Measurements from ENCODE around the gene SLC1A2. TPM values are rescaled to one million over a fixed set of nuclear protein-coding genes. Genes with fewer than 3 reads are reported as not detected.

SLC1A2 gene
- total RNA-seq, 2 experiments from 2014 or later = not detected

DNA sequence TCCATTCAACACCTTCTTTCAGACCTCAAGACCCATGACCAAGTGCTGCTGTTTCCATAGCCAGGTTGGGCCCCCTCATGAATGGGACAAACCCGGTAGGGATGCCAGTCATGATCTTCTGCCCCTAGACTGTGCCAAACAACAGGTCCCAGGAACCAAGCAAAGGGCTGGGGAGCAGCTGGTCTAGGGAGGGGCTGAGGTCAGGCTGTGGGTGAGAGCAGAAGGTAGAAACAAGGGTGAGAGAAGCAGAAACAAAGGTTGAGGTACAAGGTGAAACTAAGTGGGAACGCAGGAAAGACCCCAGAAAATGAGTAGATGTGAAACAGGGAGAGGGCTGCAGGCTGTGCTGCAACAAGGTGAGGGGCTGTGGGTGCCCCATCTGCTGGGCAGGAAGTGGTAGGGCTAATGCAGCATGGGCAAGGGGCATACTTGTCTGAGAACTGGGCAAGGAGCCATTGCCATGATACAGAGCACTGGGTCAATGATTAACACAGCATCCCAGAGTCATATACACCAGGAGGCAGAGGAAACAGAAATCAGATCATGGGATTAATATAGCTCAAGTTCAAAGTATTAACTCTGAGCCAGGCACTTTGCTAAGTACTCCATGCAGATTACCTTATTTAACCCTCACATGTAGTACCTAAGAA is 45.9 kb downstream of the SLC1A2 start:
- Mint-ChIP-seq H3K4me1 (ENCODE audit: low read depth) (peaks cover 8% of the 10 kb centered on the region), H3K27ac (no peak overlapping the region), H3K9me3 (no peaks in the 10 kb centered on the region), H3K27me3 (no peaks in the 10 kb centered on the region), H3K36me3 (ENCODE audit: low read depth) (no peaks in the 10 kb centered on the region), H3K4me3 (no peak overlapping the region)
- intact Hi-C loops (cut with micrococcal nuclease) = no loop called here
- ATAC-seq (peak; percentile 39), DNase-seq (no peak)
- ChIA-PET CTCF (interaction anchor here (1.2 to 1.4 kb wide), 2 partner anchors 19 to 20 kb away, joined by 4 to 5 read pairs; no protein-coding TSS in a partner anchor), POLR2A (no interaction called here)
- TF ChIP-seq, protein P1, sequence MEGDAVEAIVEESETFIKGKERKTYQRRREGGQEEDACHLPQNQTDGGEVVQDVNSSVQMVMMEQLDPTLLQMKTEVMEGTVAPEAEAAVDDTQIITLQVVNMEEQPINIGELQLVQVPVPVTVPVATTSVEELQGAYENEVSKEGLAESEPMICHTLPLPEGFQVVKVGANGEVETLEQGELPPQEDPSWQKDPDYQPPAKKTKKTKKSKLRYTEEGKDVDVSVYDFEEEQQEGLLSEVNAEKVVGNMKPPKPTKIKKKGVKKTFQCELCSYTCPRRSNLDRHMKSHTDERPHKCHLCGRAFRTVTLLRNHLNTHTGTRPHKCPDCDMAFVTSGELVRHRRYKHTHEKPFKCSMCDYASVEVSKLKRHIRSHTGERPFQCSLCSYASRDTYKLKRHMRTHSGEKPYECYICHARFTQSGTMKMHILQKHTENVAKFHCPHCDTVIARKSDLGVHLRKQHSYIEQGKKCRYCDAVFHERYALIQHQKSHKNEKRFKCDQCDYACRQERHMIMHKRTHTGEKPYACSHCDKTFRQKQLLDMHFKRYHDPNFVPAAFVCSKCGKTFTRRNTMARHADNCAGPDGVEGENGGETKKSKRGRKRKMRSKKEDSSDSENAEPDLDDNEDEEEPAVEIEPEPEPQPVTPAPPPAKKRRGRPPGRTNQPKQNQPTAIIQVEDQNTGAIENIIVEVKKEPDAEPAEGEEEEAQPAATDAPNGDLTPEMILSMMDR (IDR thresholded peaks at IDR 0.05) = no peak

DNA sequence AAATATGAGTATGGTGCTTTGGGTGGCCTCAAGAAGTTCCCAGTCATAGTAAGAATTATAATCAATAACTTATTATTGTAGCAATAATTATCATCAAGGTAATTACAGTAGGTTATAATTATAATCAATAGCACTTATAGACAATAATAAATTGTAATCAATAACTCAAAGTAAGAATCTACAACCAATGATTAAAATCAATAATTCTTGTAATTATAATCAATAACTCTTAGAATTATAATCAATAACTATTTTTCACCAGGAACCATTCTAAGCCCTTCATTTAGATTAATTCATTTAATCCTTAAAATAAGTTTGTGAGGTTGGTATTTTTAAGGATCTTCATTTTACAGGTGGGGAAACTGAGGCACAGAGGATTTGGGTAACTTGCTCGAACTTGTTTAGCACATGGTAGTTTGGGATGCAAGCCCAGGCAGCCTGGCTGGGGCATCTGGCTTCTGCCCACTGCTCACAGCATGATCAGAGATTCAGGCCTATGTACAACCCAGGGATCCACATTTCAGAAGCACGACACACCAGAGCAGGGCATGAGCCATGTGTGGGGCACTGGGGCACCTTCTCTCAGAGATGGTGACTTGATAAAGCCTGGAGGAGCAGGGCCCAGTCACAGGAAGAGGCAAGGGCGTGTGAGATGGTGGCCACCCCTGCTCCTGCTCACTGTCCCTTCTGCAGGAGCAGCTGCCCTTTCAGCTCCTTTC is 46.6 kb downstream of the SLC1A2 start:
- DNase-seq = no peak
- ATAC-seq = no peak
- no peaks in the 10 kb centered on the region for H3K27me3 Mint-ChIP-seq
- H3K9me3 Mint-ChIP-seq = no peaks in the 10 kb centered on the region
- H3K4me3 Mint-ChIP-seq = no peak overlapping the region
- POLR2A ChIA-PET = no interaction called here
- H3K4me1 Mint-ChIP-seq (ENCODE audit: low read depth) = peaks cover 8% of the 10 kb centered on the region
- H3K27ac Mint-ChIP-seq = no peak overlapping the region
- CTCF ChIA-PET = interaction anchor here (1.4 kb wide), 1 partner anchor 19 kb away, joined by 5 read pairs; no protein-coding TSS in a partner anchor
- H3K36me3 Mint-ChIP-seq (ENCODE audit: low read depth) = no peaks in the 10 kb centered on the region
- intact Hi-C loops (cut with micrococcal nuclease) = no loop called here
- TF ChIP-seq, protein P1 (IDR thresholded peaks at IDR 0.05) = no peak

DNA sequence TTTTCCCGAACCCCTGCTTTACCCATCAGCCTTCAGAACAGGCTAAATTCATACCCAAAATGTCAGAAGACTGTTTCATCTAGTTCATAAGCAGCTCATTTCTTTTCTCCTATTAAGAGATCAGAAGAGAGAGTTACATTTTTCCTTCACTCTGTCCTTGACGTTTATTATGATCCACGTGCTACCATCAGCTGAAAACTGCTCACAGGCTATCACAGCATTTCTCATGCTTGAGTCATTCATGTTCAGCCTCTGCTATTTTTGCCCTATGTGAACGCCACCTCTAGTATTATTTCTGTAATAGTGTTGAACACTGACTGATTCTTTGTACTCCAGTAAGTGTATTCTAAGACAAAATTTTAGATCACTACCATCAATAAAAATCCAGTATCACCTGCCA is 51.9 kb downstream of the SLC1A2 start:
- TF ChIP-seq, protein P1 (IDR thresholded peaks at IDR 0.05) = no peak
- POLR2A ChIA-PET = no interaction called here
- no peak overlapping the region for H3K27ac Mint-ChIP-seq

DNA sequence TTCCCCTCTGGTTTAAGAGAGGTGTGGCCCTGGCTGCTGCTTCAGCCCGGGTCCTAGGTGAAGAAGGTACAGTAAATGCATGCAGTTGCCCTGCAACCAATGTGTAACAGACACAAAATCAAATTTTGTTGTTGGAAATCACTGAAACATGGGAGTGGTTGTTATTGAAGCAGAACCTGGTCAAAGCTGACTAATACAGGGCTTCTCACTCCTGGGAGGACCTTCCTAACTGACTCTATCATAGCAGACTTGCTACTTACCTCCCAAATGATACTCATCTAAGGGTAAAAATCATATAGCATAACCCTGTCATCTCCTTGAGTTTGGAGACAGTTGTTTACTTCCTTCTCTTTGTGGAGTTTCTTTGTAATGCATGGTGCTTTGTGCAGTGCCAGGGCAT is 52.6 kb downstream of the SLC1A2 start:
- ATAC-seq (no peak), DNase-seq (no peak)
- Mint-ChIP-seq H3K9me3 (peaks cover 3% of the 10 kb centered on the region), H3K27ac (no peak overlapping the region), H3K36me3 (ENCODE audit: low read depth) (no peaks in the 10 kb centered on the region), H3K4me3 (no peak overlapping the region), H3K4me1 (ENCODE audit: low read depth) (peaks cover 5% of the 10 kb centered on the region), H3K27me3 (no peaks in the 10 kb centered on the region)
- intact Hi-C loops (cut with micrococcal nuclease) = no loop called here
- POLR2A ChIA-PET = no interaction called here
- TF ChIP-seq, protein P1 (IDR thresholded peaks at IDR 0.05) = no peak
- CTCF ChIA-PET = no interaction called here

More for the DNA sequence above, 51.9 kb downstream of the SLC1A2 start:
- CTCF ChIA-PET = interaction anchor here (0.8 to 1.9 kb wide), 4 partner anchors 30 to 128 kb away, joined by 3 to 5 read pairs (median 3); no protein-coding TSS in a partner anchor
- no peak for DNase-seq
- Mint-ChIP-seq H3K36me3 (ENCODE audit: low read depth) (no peaks in the 10 kb centered on the region), H3K4me3 (no peak overlapping the region), H3K4me1 (ENCODE audit: low read depth) (peaks cover 5% of the 10 kb centered on the region), H3K27me3 (no peaks in the 10 kb centered on the region), H3K9me3 (peaks cover 3% of the 10 kb centered on the region)
- ATAC-seq = no peak
- intact Hi-C loops (cut with micrococcal nuclease) = no loop called here

DNA sequence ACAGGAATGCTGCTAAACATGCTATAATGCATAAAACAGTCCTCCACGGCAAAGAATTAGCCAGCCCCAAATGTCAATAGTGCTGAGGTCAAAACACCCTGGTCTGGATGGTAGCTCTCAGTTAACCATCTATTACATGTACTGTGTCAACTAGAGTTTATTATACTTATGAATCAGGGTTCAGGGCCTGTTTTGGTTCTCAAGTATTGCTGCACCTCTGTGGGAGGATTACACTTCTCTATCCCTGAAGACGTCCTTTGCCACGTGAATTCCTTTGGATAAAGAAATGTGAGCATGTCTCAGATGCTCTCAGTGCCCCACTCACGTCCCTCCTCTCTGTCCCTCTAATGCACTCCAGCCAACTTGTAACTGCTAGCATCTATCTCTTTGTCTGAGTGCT is 53.4 kb downstream of the SLC1A2 start:
- POLR2A ChIA-PET = no interaction called here
- Mint-ChIP-seq H3K27ac (no peak overlapping the region), H3K36me3 (ENCODE audit: low read depth) (no peaks in the 10 kb centered on the region), H3K9me3 (peaks cover 3% of the 10 kb centered on the region), H3K4me3 (no peak overlapping the region), H3K27me3 (no peaks in the 10 kb centered on the region), H3K4me1 (ENCODE audit: low read depth) (peaks cover 5% of the 10 kb centered on the region)
- CTCF ChIA-PET = no interaction called here
- ATAC-seq = no peak
- intact Hi-C loops (cut with micrococcal nuclease) = no loop called here
- TF ChIP-seq, protein P1 (IDR thresholded peaks at IDR 0.05) = no peak
- no peak for DNase-seq
